ENCODE data around the gene TPCN2. TPM values are rescaled to one million over a fixed set of nuclear protein-coding genes. Genes with fewer than 3 reads are reported as not detected.
"Not testable (repeated sequence)": the region's sequence is repeated elsewhere in the genome, so short reads cannot be mapped to it uniquely, and the experiment has no call there.

TPCN2 gene
- total RNA-seq, 1 experiment from 2014 or later, result 16.3 TPM

- H3K36me3 Mint-ChIP-seq (ENCODE audit: insufficient read depth, unreplicated experiment), result no peaks in the 10 kb centered on the region
- intact Hi-C loops (cut with micrococcal nuclease), result loop anchor here (2.0 to 10.0 kb wide), 4 partner anchors 111 to 510 kb away; partner anchors contain the start of gene CCND1
- CTCF ChIA-PET, result interaction anchor here (0.5 to 3.9 kb wide), 34 partner anchors 8 to 539 kb away, joined by 3 to 27 read pairs (median 4); partner anchors contain the start of gene SMIM38
- H3K4me3 Mint-ChIP-seq (ENCODE audit: unreplicated experiment), result no peak overlapping the region
- no peak overlapping the region for H3K27ac Mint-ChIP-seq (ENCODE audit: low read depth, unreplicated experiment)
- H3K4me1 Mint-ChIP-seq (ENCODE audit: insufficient read depth, unreplicated experiment), result no peaks in the 10 kb centered on the region
- H3K27me3 Mint-ChIP-seq (ENCODE audit: insufficient read depth, unreplicated experiment), result no peaks in the 10 kb centered on the region
- no peak for DNase-seq (ENCODE audit: unreplicated experiment)
- peaks cover 6% of the 10 kb centered on the region for H3K9me3 Mint-ChIP-seq (ENCODE audit: unreplicated experiment)
- no peak for TF ChIP-seq CTCF (IDR thresholded peaks at IDR 0.05; ENCODE audit: unreplicated experiment)
- BruUV-seq (replicated peaks), result no TSS peak
- POLR2A ChIA-PET, result interaction anchor here (0.7 to 1.8 kb wide), 12 partner anchors 8 to 514 kb away, joined by 3 to 10 read pairs (median 4); partner anchors contain the start of gene CCND1
Observed at GRCh38 chr11:69131121-69131566, 82.4 kb downstream of the TPCN2 start.

GRCh38 chr11:69131644-69132300, 83.0 kb downstream of the TPCN2 start:
- TF ChIP-seq CTCF (IDR thresholded peaks at IDR 0.05; ENCODE audit: unreplicated experiment), result peak; percentile 96
- POLR2A ChIA-PET, result interaction anchor here (0.7 to 1.8 kb wide), 13 partner anchors 9 to 513 kb away, joined by 3 to 10 read pairs (median 4); partner anchors contain the start of gene CCND1
- peak; percentile 84 for DNase-seq (ENCODE audit: unreplicated experiment)
- peaks cover 6% of the 10 kb centered on the region for H3K9me3 Mint-ChIP-seq (ENCODE audit: unreplicated experiment)
- intact Hi-C loops (cut with micrococcal nuclease), result loop anchor here (2.0 to 10.0 kb wide), 4 partner anchors 111 to 509 kb away; partner anchors contain the start of gene CCND1
- no TSS peak for BruUV-seq (replicated peaks)
- no peak overlapping the region for H3K4me3 Mint-ChIP-seq (ENCODE audit: unreplicated experiment)
- no peaks in the 10 kb centered on the region for H3K36me3 Mint-ChIP-seq (ENCODE audit: insufficient read depth, unreplicated experiment)
- H3K27me3 Mint-ChIP-seq (ENCODE audit: insufficient read depth, unreplicated experiment), result no peaks in the 10 kb centered on the region
- H3K4me1 Mint-ChIP-seq (ENCODE audit: insufficient read depth, unreplicated experiment), result no peaks in the 10 kb centered on the region
- CTCF ChIA-PET, result interaction anchor here (0.5 to 3.9 kb wide), 44 partner anchors 9 to 718 kb away, joined by 3 to 27 read pairs (median 3); partner anchors contain the start of gene SMIM38
- no peak overlapping the region for H3K27ac Mint-ChIP-seq (ENCODE audit: low read depth, unreplicated experiment)

GRCh38 chr11:69132301-69132670, 83.6 kb downstream of the TPCN2 start:
- Mint-ChIP-seq H3K27me3 (ENCODE audit: insufficient read depth, unreplicated experiment) (no peaks in the 10 kb centered on the region), H3K9me3 (ENCODE audit: unreplicated experiment) (peaks cover 6% of the 10 kb centered on the region), H3K4me3 (ENCODE audit: unreplicated experiment) (no peak overlapping the region), H3K36me3 (ENCODE audit: insufficient read depth, unreplicated experiment) (no peaks in the 10 kb centered on the region), H3K4me1 (ENCODE audit: insufficient read depth, unreplicated experiment) (peaks cover under 1% of the 10 kb centered on the region), H3K27ac (ENCODE audit: low read depth, unreplicated experiment) (no peak overlapping the region)
- no peak for DNase-seq (ENCODE audit: unreplicated experiment)
- CTCF ChIA-PET, result interaction anchor here (0.6 to 3.9 kb wide), 35 partner anchors 8 to 718 kb away, joined by 3 to 27 read pairs (median 3); partner anchors contain the start of gene SMIM38
- intact Hi-C loops (cut with micrococcal nuclease), result loop anchor here (5.0 to 10.0 kb wide), 2 partner anchors 110 to 313 kb away; no protein-coding TSS in a partner anchor
- no peak for TF ChIP-seq CTCF (IDR thresholded peaks at IDR 0.05; ENCODE audit: unreplicated experiment)
- POLR2A ChIA-PET, result interaction anchor here (0.7 to 1.8 kb wide), 9 partner anchors 9 to 513 kb away, joined by 3 to 10 read pairs (median 4); no protein-coding TSS in a partner anchor
- BruUV-seq (replicated peaks), result no TSS peak

GRCh38 chr11:69133251-69133650, 84.5 kb downstream of the TPCN2 start:
- POLR2A ChIA-PET, result no interaction called here
- no peak for TF ChIP-seq CTCF (IDR thresholded peaks at IDR 0.05; ENCODE audit: unreplicated experiment)

GRCh38 chr11:69134182-69134581, 85.5 kb downstream of the TPCN2 start:
- H3K36me3 Mint-ChIP-seq (ENCODE audit: insufficient read depth, unreplicated experiment); CTCF ChIA-PET; H3K27me3 Mint-ChIP-seq (ENCODE audit: insufficient read depth, unreplicated experiment); POLR2A ChIA-PET; H3K27ac Mint-ChIP-seq (ENCODE audit: low read depth, unreplicated experiment); BruUV-seq (replicated peaks); DNase-seq (ENCODE audit: unreplicated experiment); H3K4me3 Mint-ChIP-seq (ENCODE audit: unreplicated experiment); H3K9me3 Mint-ChIP-seq (ENCODE audit: unreplicated experiment): not testable (repeated sequence)
- peaks cover 14% of the 10 kb centered on the region for H3K4me1 Mint-ChIP-seq (ENCODE audit: insufficient read depth, unreplicated experiment)
- intact Hi-C loops (cut with micrococcal nuclease), result loop anchor here (5.0 to 10.0 kb wide), 2 partner anchors 108 to 311 kb away; no protein-coding TSS in a partner anchor

More at GRCh38 chr11:69133251-69133650, 84.5 kb downstream of the TPCN2 start:
- H3K9me3 Mint-ChIP-seq (ENCODE audit: unreplicated experiment), result peaks cover 6% of the 10 kb centered on the region
- peaks cover 11% of the 10 kb centered on the region for H3K4me1 Mint-ChIP-seq (ENCODE audit: insufficient read depth, unreplicated experiment)
- DNase-seq (ENCODE audit: unreplicated experiment), result no peak
- intact Hi-C loops (cut with micrococcal nuclease), result loop anchor here (5.0 to 10.0 kb wide), 2 partner anchors 109 to 312 kb away; no protein-coding TSS in a partner anchor
- H3K27me3 Mint-ChIP-seq (ENCODE audit: insufficient read depth, unreplicated experiment), result no peaks in the 10 kb centered on the region
- no peak overlapping the region for H3K27ac Mint-ChIP-seq (ENCODE audit: low read depth, unreplicated experiment)
- no TSS peak for BruUV-seq (replicated peaks)
- H3K36me3 Mint-ChIP-seq (ENCODE audit: insufficient read depth, unreplicated experiment), result no peaks in the 10 kb centered on the region
- CTCF ChIA-PET, result interaction anchor here (0.6 to 3.9 kb wide), 3 partner anchors 85 to 511 kb away, joined by 3 to 27 read pairs (median 4); no protein-coding TSS in a partner anchor
- H3K4me3 Mint-ChIP-seq (ENCODE audit: unreplicated experiment), result no peak overlapping the region

All from MCF 10A (cell line).